GM21576 (cell line): ENCODE results near the gene CCNG1.
A peak's percentile ranks its signal among the peaks of the same experiment; 100 is the strongest.
"Not testable (repeated sequence)": the region's sequence is repeated elsewhere in the genome, so short reads cannot be mapped to it uniquely, and the experiment has no call there.

Experiments
- ATAC-seq: cut with Tn5 transposase; IDR thresholded peaks from one replicate; pipeline ENCODE4 v1.9.1; 2021; ENCODE audit warnings: mild to moderate bottlenecking, moderate library complexity; ENCODE audit not compliant: unreplicated experiment

CCNG1 gene

DNA sequence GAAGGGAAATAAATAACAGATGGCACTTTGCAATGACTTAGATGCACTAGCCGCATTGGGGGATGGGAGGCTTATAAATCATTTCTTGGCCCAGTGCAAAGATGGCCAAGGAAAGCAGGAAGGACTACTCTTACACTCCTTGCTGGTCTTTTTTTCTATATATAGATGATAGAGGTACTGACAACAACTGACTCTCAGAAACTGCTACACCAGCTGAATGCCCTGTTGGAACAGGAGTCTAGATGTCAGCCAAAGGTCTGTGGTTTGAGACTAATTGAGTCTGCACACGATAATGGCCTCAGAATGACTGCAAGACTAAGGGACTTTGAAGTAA is 1.7 kb downstream of the CCNG1 start:
- ATAC-seq = no peak

DNA sequence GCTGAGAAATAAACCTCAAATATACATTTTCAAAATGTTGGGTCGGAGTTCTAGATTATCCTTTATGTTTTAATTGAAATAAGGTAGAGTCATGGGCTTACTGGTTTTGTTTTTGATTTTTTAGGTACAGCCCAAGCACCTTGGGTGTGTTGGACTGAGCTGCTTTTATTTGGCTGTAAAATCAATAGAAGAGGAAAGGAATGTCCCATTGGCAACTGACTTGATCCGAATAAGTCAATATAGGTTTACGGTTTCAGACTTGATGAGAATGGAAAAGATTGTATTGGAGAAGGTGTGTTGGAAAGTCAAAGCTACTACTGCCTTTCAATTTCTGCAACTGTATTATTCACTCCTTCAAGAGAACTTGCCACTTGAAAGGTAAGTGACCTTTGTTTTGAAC is 3.6 kb downstream of the CCNG1 start:
- no peak for ATAC-seq

DNA sequence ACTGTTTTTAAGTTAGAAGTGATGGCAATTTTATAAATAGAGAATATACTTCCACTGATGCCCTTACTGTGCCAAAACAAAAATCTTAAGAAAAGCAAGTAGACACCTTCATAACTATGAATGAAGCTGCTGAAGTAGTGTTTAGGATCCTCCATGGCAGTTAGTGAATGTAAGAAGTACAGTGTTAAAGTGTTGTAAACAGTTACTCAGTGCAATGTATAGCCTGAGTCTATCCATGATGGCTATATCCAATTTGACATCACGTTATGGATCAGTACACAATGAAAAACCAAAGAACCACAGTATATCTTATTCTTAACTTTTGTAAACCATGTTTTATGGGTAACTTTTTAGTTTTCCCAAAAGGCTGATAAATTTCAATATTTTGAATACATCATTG is 7.1 kb downstream of the CCNG1 start:
- ATAC-seq = no peak

DNA sequence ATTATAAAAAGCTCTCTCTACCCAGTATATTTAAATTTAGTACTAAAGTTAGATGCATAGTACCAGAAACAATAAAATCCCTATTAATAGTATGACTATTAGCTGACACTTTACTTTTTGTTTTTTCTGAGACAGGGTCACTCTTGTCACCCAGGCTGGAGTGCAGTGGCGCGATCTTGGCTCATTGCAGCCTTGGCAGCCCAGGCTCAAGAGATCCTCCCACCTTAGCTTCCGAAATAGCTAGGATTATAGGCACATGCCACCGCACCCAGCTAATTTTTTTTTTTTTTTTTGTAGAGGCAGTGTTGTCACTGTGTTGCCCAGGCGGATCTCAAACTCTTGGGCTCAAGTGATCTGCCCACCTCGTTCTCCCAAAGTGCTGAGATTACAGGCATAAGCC is 8.0 kb downstream of the CCNG1 start:
- ATAC-seq = no peak

DNA sequence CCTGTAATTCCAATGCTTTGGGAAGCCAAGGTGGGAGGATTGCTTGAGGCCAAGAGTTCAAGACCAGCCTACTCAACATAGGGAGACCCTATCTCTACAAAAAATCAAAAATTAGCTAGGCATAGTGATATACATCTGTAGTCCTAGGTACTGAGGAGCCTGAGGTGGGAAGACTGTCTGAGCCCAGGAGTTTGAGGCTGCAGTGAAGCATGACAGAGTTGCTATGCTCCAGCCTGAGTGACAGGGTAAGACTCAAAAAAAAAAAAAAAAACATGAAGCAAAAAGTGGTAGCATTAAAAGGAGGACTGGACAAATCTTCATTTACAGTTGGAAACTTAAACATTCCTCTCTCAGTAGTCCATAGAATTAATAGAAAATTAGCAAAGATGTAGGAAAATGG is 9.8 kb downstream of the CCNG1 start:
- ATAC-seq = no peak

DNA sequence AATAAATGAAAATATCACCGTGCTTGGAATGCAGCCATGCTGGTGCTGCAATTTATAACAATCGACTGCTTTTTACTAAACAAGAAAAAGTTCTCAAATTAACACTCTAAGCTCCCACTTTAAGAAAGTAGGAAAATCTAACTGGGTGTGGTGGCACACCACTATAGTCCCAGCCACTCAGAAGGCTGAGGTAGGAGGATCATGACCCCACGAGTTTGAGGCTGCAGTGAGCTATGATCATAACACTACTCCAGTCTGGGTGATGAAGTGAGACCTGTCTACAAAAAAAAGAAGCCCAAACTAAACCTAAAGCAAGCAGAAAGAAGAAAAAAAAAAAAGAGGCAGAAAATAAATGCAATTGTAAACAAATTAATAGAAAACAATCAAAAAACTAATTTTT is 10.5 kb downstream of the CCNG1 start:
- ATAC-seq = no peak

DNA sequence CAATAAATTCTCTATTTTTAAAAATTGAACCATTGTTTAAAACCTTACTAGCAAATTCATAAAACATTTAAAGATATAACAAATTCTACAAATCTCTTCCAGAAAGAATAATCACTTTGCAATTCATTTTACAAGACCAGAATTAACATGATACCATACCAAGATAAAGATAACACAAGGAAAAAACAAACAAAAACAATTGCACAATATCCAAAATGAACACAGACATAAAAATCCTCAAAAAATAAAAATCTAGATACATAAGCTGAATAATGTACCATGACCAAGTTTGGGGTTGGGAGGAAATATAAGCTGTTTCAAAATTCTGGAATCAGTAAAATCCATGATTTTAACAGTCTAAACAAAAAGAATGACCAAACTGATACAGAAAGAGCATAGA is 11.1 kb downstream of the CCNG1 start:
- ATAC-seq = no peak

DNA sequence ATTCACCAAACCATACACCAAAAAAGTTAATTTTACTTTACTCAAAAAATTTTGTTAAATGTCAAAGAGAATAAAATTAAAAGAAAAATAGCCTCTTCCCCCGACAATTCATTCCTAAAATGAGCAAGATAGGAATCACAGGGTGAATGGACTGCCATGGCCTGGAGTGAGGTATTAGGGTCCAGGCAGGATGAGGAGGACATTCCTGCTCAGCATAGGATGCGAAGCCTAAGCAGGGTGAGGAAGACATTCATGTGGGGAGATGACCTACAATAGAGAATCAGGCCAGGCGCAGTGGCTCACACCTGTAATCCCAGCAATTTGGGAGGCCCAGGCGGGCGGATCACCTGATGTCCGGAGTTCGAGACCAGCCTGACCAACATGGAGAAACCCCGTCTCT is 14.1 kb downstream of the CCNG1 start:
- no peak for ATAC-seq

DNA sequence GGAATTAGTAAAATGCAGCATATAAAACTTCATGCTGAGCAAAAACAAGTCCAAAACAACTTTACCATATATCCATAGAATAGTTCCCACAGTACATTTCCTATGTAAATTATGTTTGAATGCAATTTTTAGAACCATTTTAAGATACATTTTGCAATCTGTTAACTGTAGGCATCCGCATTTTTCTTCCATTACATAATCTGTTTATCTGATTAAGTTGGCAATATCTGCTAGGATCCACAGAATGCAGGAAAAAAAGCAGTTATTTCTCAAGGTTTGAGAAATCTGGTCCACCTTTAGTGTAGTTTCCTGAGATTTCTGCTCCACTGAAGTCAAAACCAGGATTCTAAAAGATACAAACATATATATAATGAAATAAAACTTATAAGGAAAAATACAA is 16.3 kb downstream of the CCNG1 start:
- no peak for ATAC-seq

DNA sequence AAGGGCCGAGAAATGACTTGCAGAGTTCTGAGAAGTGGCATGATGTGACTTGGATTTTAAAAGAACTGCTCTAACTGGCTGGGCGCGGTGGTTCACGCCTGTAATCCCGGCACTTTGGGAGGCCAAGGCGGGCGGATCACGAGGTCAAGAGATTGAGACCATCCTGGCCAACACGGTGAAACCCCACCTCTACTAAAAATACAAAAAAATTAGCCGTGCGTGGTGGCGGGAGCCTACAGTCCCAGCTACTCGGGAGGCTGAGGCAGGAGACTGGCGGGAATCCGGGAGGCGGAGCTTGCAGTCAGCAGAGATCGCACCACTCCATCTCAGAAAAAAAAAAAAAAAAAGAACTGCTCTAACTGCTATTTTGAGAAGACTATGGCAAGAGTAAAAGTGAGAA is 18.0 kb downstream of the CCNG1 start:
- ATAC-seq = not testable (repeated sequence)

DNA sequence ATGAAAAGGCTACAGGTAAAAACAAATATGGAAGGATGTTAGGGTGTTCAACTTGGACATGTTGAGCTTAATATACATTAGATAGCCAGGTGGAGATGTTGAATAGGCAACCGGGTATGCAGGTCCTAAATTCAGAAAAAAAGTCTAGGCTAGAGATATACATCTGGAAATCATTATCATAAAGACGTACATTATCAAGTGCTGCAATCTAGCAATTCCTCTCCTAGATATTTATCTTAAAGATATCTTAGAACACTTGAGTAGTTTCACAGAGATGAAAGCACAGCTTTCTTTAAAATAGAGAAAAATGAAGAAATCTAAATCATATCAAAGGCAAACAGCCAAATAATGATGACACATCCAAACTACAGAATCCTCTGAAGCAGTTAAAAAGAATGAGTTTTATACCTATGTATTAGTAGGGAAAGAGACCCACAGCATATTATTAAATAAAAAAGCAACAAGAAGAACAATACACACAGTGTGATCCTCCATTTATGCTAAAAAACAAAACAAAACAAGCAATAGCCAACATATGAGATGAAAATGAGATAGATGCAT is 18.7 kb downstream of the CCNG1 start:
- ATAC-seq = no peak

DNA sequence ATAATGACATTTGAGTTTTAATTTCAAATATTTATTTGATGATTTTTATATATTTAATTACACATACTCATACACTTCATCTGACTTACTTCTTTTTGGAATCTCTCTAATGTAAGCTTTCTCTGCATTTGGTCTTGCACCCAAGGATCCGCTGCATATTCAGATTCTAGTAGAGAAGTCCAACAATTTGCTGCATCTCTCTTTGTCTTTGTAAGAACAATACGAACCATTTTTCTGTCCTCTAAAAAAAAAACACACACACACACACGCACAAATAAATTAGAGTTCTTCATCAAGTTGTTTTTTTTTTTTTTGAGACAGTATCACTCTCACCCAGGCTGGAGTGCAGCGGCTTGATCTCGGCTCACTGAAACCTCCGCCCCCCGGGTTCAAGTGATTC is 19.4 kb downstream of the CCNG1 start:
- ATAC-seq = no peak

DNA sequence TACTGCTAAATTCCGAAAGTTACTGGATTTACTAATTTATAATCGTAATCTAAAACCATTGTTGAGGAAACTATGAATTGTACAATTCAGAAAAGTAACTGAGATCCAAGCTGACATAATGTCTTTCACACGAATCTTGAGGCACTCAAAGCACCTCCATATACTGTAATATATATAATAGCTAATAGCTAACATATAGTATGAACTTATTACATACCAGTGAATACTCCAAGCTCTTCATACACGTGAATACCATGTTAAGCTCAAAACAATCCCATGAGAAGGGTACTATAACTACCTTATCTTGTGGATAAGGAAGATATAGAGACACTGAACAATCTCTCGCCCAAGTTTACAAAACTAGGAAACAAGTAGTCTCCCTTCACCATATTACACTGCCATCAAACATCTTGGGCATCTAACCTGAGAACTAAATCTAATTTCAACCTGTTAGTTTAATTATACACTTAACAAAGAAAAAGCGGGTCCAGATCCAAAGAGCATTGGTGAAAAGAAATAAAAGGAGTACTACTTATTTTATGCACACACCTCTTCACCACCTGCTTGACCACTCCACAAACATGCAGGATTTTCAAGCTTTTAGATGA is 21.5 kb downstream of the CCNG1 start:
- no peak for ATAC-seq

DNA sequence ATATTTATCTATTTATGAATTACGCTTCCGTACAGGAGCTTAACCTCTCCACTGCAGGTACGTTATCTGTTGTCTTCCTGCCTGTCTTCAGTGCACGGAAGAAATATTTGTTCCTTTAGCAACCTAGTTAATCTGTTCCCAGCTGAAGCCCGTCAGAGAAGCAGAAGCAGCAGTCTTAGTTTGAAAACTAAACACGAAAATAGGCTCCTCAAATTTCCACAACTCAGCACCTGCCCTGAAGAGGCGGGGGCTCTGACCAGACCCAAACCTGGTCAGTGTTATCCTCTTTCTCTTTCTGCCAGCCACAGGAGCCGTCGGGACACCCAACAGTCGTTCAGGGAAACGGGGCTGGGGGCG is 22.0 kb downstream of the CCNG1 start:
- ATAC-seq = peak; percentile 6

DNA sequence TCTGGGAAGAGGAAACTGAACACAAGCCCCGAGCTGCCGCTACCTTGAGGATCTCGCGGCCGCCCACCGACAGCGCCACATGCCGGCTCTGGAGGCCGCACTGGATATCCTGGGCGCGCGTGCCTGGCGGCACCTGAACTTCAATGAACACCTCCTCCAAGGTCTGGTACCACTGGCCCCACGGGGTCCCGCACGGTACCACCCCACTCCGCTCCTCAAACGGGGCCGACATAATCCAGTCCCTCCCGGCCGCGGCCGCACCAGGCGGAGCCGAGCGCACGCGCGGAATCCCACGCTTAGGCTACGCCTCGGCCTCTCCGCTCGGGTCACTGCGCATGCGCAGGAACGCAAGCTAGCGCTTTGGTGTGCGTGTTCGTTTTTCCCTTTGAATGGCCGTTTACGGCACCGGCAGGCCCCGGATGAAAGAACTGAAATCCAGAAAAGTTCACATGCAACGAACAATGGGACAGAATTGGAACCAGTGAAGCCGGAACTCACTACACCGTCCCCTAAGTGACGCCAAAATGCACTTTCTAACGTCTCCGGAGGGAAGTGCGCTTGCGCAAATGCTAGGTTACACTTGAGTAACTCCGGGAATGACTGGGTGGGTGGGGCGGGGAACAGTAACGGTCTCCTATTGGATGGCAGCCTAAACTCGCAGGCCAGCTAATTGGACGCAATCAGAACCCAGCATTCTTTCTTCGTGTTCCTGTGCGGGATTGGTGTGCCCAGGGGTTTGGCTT is 22.6 kb downstream of the CCNG1 start, which contains the start of gene NUDCD2:
Gene NUDCD2, minus strand, starts transcription at position 284 of the 743 bp plus-strand sequence. Its CDS starts 52 bp downstream, at position 232.
- ATAC-seq = peak; percentile 82

DNA sequence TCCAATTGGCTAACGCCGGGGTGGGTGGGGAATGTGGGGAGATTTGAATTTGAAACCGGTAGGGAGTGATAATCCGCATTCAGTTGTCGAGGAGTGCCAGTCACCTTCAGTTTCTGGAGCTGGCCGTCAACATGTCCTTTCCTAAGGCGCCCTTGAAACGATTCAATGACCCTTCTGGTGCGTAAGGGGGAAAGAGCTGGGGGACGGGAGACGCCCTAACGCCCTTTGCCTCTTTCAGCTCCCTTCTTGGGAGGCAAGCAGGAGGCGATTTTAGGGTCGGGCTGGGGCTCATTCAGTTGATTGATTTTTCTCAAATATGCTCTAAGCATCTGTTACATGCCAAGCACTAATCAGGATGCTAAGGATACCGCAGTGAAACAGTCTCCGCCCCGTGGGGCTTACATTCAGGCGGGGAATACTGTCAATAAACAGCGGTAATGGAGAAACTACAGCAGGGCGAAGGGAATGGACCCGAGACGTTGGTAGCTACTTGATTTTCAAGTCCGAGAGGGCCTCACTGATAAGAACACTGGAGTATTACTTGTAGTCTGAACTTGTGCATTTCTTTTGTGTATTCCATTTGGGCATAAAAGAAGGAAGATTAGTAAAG is 23.3 kb downstream of the CCNG1 start, which contains the start of gene HMMR:
Gene HMMR, plus strand, starts transcription at position 71 of the 610 bp plus-strand sequence. Its CDS starts 61 bp downstream, at position 132.
- no peak for ATAC-seq

DNA sequence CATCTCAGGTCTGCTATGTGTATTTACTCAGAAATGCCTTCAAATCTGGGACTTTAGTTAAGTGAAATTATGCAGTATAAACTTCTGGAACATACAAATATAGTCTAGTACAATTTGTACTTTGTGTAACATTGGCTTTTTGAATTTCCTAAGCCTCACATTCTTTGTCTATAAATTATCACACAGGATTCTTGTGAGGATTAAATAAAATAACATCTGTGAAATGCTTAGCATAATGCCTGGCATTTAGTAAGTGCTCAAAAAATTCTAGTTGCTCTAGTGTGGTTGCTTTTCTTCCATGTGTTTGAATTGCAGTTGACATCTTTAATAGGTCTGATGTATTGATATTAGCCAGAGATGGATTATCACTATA is 25.7 kb downstream of the CCNG1 start:
- ATAC-seq = no peak

DNA sequence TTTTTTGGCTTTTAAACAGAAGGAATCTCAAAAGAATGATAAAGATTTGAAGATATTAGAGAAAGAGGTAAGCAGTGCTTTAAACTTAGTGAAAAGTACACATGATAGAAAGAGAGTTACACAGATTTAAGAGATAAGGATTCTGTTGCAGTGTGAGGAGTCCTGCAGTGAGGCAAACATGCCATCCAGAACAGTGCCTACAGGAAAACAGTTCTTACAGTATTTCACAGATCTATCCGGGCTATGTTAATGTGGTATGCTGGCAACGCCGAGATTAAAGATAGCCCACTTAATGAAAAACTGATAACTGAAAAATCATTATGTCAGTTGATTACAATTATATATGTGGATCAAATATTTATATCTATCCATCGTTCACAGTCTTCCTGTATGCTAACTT is 30.3 kb downstream of the CCNG1 start:
- ATAC-seq = no peak

DNA sequence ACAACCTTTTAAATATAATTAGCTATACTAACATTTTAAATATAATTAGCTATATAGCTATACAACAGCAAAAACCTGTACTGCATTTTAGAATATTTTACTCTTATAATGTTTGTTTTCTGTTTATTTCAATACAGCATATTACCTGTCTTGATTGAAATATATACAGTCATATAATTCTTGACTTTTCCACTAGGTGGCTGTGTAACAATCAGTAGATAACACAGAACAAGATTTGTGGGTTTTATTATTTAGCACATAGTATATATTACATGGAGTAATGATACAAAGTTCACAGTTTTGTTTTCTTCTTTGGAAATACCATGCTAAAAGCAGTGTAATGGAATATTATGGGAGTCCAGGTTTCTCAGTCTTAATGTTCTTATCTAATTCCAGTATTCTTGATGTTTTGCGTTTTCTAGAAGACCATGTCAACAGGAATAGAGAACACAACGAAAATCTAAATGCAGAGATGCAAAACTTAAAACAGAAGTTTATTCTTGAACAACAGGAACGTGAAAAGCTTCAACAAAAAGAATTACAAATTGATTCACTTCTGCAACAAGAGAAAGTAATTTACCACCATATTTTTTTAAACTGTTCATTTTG is 36.3 kb downstream of the CCNG1 start:
- ATAC-seq = peak; percentile 92

DNA sequence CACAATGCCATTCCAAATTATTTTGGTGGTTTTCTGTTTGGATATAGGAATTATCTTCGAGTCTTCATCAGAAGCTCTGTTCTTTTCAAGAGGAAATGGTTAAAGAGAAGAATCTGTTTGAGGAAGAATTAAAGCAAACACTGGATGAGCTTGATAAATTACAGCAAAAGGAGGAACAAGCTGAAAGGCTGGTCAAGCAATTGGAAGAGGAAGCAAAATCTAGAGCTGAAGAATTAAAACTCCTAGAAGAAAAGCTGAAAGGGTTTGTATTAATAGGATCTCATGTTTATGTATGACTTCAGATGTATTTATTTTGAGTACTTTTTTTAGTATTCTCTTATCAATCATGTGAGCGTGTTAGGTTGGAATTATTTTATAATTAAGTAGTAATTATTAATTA is 38.0 kb downstream of the CCNG1 start:
- no peak for ATAC-seq

DNA sequence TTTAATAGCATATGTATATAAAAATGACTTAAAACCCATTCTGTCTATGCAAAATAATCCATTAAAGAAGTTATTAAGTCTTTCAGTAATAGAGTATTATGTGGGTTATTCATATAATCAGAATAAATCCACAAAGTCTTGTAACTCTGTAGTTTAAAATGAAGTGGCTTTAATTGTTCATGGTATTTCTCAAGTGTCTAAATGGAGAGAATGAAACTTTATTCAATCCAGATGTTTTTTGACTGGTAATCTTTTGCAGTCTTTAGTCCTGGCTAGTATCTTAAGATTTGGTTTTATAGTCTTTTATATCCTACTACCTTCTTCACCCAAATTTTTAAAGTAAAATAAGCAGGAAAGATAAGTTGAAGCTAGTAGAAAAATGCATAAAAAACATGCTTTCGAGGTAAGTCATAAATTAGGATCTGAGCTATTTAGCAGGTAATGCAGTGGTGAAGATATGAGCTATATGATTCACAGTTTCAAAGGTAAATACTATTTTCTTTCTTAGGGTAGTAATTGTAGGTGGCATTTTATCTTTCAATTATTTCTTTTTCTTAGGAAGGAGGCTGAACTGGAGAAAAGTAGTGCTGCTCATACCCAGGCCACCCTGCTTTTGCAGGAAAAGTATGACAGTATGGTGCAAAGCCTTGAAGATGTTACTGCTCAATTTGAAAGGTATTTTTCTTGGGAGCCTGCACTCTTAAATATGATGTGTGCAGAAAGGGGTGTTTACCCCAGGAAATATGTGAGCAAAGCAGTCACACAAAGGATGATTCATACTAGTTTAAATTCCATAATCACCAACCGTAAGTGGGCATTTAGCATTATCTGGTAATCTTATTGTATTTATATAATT is 41.0 kb downstream of the CCNG1 start:
- ATAC-seq = no peak
